K562 (cell line): ENCODE measurements around the gene HSPA1L. TPM values are rescaled to one million over a fixed set of nuclear protein-coding genes. Genes with fewer than 3 reads are reported as not detected.

Experiments
- ATF2 ChIP-seq: sonication (generic); formaldehyde crosslinking; IDR thresholded peaks from 2 replicates; pipeline ENCODE4 v1.8.1; 2022; ENCODE audit warnings: missing genetic modification reagents
- CEBPG ChIP-seq, 3 experiments: fragments of 200-800 bp in 1 of 3; sonication (Bioruptor generic) in 1 of 3; sonication (generic) in 1 of 3; formaldehyde crosslinking in 1 of 3; IDR thresholded peaks in 2 of 3; conservative IDR thresholded peaks in 1 of 3; 2 replicates each; pipeline versions ENCODE4 v1.6.1 to v1.8.0; 2016 to 2022; ENCODE audit warnings: missing compliant biosample characterization in 2 of 3, missing genetic modification characterization in 2 of 3, mild to moderate bottlenecking in 1 of 3, missing genetic modification reagents in 1 of 3
- CTCF ChIP-seq, 3 experiments: IDR thresholded peaks in 2 of 3; conservative IDR thresholded peaks in 1 of 3; 2 replicates each; pipeline ENCODE4 v1.5.1; 2011 to 2012; ENCODE audit warnings: low read length in 3 of 3, mild to moderate bottlenecking in 3 of 3, control low read depth in 2 of 3, improper control_type of control experiment in 1 of 3, inconsistent platforms in 1 of 3, low read depth in 1 of 3, mixed read lengths in 1 of 3, moderate library complexity in 1 of 3; ENCODE audit not compliant: insufficient read depth in 2 of 3
- EP300 ChIP-seq: IDR thresholded peaks from 2 replicates; pipeline ENCODE4 v1.6.1; 2012; ENCODE audit warnings: low read length, improper control_type of control experiment
- ETS2 ChIP-seq: IDR thresholded peaks from 2 replicates; pipeline ENCODE4 v1.6.1; 2016; ENCODE audit warnings: borderline replicate concordance, missing genetic modification characterization, mild to moderate bottlenecking, moderate library complexity, missing compliant biosample characterization; ENCODE audit not compliant: poor library complexity, severe bottlenecking
- GTF2A2 ChIP-seq: IDR thresholded peaks from 2 replicates; pipeline ENCODE4 v1.6.1; 2016; ENCODE audit warnings: mild to moderate bottlenecking, missing genetic modification characterization, missing compliant biosample characterization
- HMGXB4 ChIP-seq: sonication (generic); formaldehyde crosslinking; IDR thresholded peaks from 2 replicates; pipeline ENCODE4 v1.8.1; 2023; ENCODE audit warnings: mild to moderate bottlenecking, missing genetic modification reagents
- MCM3 ChIP-seq: fragments of 450-650 bp; IDR thresholded peaks from 2 replicates; pipeline ENCODE4 v1.6.1; 2016
- POLR2B ChIP-seq: fragments of 450-650 bp; IDR thresholded peaks from 2 replicates; pipeline ENCODE4 v1.6.1; 2018; ENCODE audit warnings: low read depth; ENCODE audit not compliant: partially characterized antibody
- PURB ChIP-seq: sonication (generic); formaldehyde crosslinking; IDR thresholded peaks from 2 replicates; pipeline ENCODE4 v1.9.0; 2021; ENCODE audit warnings: low read depth, mild to moderate bottlenecking, missing genetic modification reagents
- SNRNP70 ChIP-seq: fragments of 200-400 bp; formaldehyde crosslinking; optimal IDR thresholded peaks from 2 replicates; pipeline ENCODE3; 2017; ENCODE audit warnings: low read depth, low read length
- TBL1XR1 ChIP-seq, 2 experiments: IDR thresholded peaks; 2 replicates each; pipeline ENCODE4 v1.6.1; 2012; ENCODE audit warnings: improper control_type of control experiment in 2 of 2, low read length in 2 of 2, mild to moderate bottlenecking in 1 of 2
- TSHZ1 ChIP-seq: fragments of 250-450 bp; sonication (Bioruptor Pico); IDR thresholded peaks from 2 replicates; pipeline ENCODE4 v1.4.0; 2020; ENCODE audit warnings: mild to moderate bottlenecking, moderate library complexity
- XRCC3 ChIP-seq: fragments of 450-650 bp; IDR thresholded peaks from 2 replicates; pipeline ENCODE4 v1.6.1; 2017; ENCODE audit warnings: mild to moderate bottlenecking, moderate library complexity
- ZNF282 ChIP-seq: sonication (generic); formaldehyde crosslinking; IDR thresholded peaks from 2 replicates; pipeline ENCODE4 v1.8.1; 2023; ENCODE audit warnings: missing genetic modification reagents
- polyA plus RNA-seq, 8 experiments: library from polyadenylated mRNA; depleted of rRNA in 4 of 8; stranded (reverse) in 5 of 8; unstranded in 3 of 8; fragments of >200 nt; fragmentation: Nextera tagmentation in 2 of 8; fragmentation: Illumina TruSeq in 1 of 8; extraction: Ambion mirVana in 2 of 8; extraction: Trizol in 1 of 8; gene quantifications; 2 replicates each; pipeline versions ENCODE4 v1.2.1 to v1.2.3, GENCODE V29; 2011 to 2014; ENCODE audit warnings: inconsistent platforms in 1 of 8, missing spikeins in 1 of 8
- total RNA-seq, 7 experiments: library from RNA; depleted of rRNA in 6 of 7; stranded (reverse); fragments of >200 nt in 6 of 7; fragmentation: Illumina TruSeq in 2 of 7; extraction: Trizol in 2 of 7; gene quantifications; 2 replicates each; pipeline versions ENCODE4 v1.2.1 to v1.2.3, GENCODE V29; 2011 to 2021; ENCODE audit warnings: low replicate concordance in 1 of 7
- TF ChIP-seq, protein P1 (sequence below): fragments of 450-650 bp; IDR thresholded peaks from 2 replicates; pipeline ENCODE4 v1.6.1; 2016; ENCODE audit warnings: borderline replicate concordance

Gene HSPA1L
- total and polyA plus RNA-seq, 9 of the 15 experiments (the other 6 are each of a cell fraction or from before 2014, with no cell fraction given) = 0.14 to 2.1 (median 1.3) TPM

DNA sequence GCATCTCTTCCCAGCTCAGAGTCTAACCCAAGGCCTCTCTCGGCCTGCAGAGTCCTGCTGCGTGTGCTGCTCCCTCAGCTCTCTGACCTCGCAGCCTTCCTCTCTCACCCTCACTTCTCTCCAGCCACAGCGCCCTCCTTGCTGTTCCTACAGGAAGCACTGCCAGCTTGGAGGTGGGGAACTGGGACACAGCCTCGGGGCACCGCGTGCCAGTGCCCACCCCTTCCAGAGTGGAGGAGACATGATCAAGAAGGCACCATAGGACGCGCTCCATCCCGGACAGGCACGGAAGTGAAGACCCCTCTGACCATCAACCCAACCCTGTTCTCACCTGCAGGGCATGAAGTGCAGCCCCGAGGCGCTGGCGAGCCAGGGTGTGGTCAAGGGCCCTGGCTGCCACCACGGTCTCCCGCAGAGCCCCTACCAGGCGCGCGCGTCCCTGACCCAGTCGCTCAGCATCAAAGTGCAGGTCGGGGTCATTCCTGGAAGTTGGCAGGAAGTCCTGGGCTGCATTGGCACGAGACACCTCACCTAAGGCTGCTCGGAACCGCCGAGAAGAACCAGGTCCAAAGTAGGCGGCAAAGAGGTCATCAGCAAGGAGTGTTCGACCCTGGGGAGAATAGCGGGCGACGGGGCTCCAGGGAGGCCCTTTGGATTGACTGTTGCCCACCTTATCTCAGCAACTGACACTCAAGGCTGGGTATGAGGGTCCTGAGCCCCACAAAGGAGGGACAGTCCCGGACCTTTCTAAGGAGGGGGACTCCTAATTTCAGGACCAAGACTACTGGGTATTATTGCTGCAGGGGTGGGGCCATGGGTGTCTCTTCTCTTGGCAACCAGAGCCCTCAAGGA lies 39.2 kb downstream of the HSPA1L start (continued):
- TF ChIP-seq CTCF (IDR thresholded peaks at IDR 0.05 in 2 of 3, conservative IDR thresholded peaks at IDR 0.05 in 1 of 3; ENCODE audit: insufficient read depth in 2 of 3, low read depth in 1 of 3, low read length in 3 of 3) = no peak
- TF ChIP-seq EP300 = no peak
- no peak for TF ChIP-seq MCM3
- no peak for TF ChIP-seq POLR2B
- TF ChIP-seq XRCC3 = no peak
- no peak for TF ChIP-seq GTF2A2 (tag)
- TF ChIP-seq CEBPG (CRISPR knock-in tag; IDR thresholded peaks at IDR 0.05) = no peak
- no peak for TF ChIP-seq CEBPG (tag; conservative IDR thresholded peaks at IDR 0.05 in 1 of 2, IDR thresholded peaks at IDR 0.05 in 1 of 2)
- no peak for TF ChIP-seq SNRNP70
- no peak for TF ChIP-seq TBL1XR1 (IDR thresholded peaks at IDR 0.05; ENCODE audit: low read length in 2 of 2)
- TF ChIP-seq, protein P1, sequence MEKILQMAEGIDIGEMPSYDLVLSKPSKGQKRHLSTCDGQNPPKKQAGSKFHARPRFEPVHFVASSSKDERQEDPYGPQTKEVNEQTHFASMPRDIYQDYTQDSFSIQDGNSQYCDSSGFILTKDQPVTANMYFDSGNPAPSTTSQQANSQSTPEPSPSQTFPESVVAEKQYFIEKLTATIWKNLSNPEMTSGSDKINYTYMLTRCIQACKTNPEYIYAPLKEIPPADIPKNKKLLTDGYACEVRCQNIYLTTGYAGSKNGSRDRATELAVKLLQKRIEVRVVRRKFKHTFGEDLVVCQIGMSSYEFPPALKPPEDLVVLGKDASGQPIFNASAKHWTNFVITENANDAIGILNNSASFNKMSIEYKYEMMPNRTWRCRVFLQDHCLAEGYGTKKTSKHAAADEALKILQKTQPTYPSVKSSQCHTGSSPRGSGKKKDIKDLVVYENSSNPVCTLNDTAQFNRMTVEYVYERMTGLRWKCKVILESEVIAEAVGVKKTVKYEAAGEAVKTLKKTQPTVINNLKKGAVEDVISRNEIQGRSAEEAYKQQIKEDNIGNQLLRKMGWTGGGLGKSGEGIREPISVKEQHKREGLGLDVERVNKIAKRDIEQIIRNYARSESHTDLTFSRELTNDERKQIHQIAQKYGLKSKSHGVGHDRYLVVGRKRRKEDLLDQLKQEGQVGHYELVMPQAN = no peak
- no peak for TF ChIP-seq ATF2 (CRISPR knock-in tag)
- TF ChIP-seq ZNF282 (CRISPR knock-in tag) = no peak
- TF ChIP-seq TSHZ1 (CRISPR knock-in tag) = no peak
- TF ChIP-seq HMGXB4 (CRISPR knock-in tag) = no peak
- no peak for TF ChIP-seq PURB (CRISPR knock-in tag)
- no peak for TF ChIP-seq ETS2
